Measurements from ENCODE around the gene GALT. TPM values are rescaled to one million over a fixed set of nuclear protein-coding genes. Genes with fewer than 3 reads are reported as not detected.
A peak's percentile ranks its signal among the peaks of the same experiment; 100 is the strongest.

Gene GALT
- total and polyA plus RNA-seq, 2 of the 13 experiments (the other 11 are each of a cell fraction or from before 2014, with no cell fraction given) = 40.4 to 46.3 TPM

GRCh38 chr9:34651876-34652601, 5.6 kb downstream of the GALT start, which contains the start of gene IL11RA (continued):
- no peak for TF ChIP-seq ZNF17 (CRISPR knock-in tag; IDR thresholded peaks at IDR 0.05)
- no peak for TF ChIP-seq PRPF4 (IDR thresholded peaks at IDR 0.05; ENCODE audit: low read depth, low read length, poor library complexity, severe bottlenecking)
- no peak for TF ChIP-seq NFE2L2 (IDR thresholded peaks at IDR 0.05; ENCODE audit: low read length)
- peak; percentile 88; the same call in 1 of the 2 replicates for TF ChIP-seq HOXA9 (CRISPR knock-in tag; IDR thresholded peaks at IDR 0.05; ENCODE audit: borderline replicate concordance)
- no peak for TF ChIP-seq TEAD2 (CRISPR knock-in tag; IDR thresholded peaks at IDR 0.05)
- TF ChIP-seq SKIL (CRISPR knock-in tag; IDR thresholded peaks at IDR 0.05; ENCODE audit: borderline replicate concordance) = peak; percentile 71
- TF ChIP-seq PRDM10 (CRISPR knock-in tag; IDR thresholded peaks at IDR 0.05; ENCODE audit: low read depth) = peak; percentile 90
- TF ChIP-seq POLR2G (IDR thresholded peaks at IDR 0.05; ENCODE audit: low read depth, low read length) = peak; percentile 81
- no peak for TF ChIP-seq KMT2B (CRISPR knock-in tag; IDR thresholded peaks at IDR 0.05)
- TF ChIP-seq ZNF143 (CRISPR knock-in tag; IDR thresholded peaks at IDR 0.05) = no peak; the same call in 1 of the 2 replicates
- no peak for TF ChIP-seq ZNF354B (CRISPR knock-in tag; IDR thresholded peaks at IDR 0.05)
- TF ChIP-seq SMAD1 (CRISPR knock-in tag; IDR thresholded peaks at IDR 0.05; ENCODE audit: borderline replicate concordance, low read depth) = no peak
- peak; percentile 94 for TF ChIP-seq HOXA5 (CRISPR knock-in tag; IDR thresholded peaks at IDR 0.05)
- no peak for TF ChIP-seq ZNF713 (CRISPR knock-in tag; IDR thresholded peaks at IDR 0.05)
- no peak for TF ChIP-seq NCOA5 (CRISPR knock-in tag; IDR thresholded peaks at IDR 0.05)
- 0 out of 2 replicates have a peak, but pooled peaks have one; percentile 70 for TF ChIP-seq ZNF333 (CRISPR knock-in tag; IDR thresholded peaks at IDR 0.05; ENCODE audit: borderline replicate concordance)
- TF ChIP-seq ZBTB3 (CRISPR knock-in tag; IDR thresholded peaks at IDR 0.05; ENCODE audit: borderline replicate concordance, low read depth) = no peak
- TF ChIP-seq FOXK2 (IDR thresholded peaks at IDR 0.05) = 0 out of 2 replicates have a peak, but pooled peaks have one; percentile 11

All from HepG2 (cell line).